AG10803 (cell line): ENCODE measurements around the gene TRPT1.
"Not testable (repeated sequence)": the region's sequence is repeated elsewhere in the genome, so short reads cannot be mapped to it uniquely, and the experiment has no call there.

Experiments
- DNase-seq: peaks from one replicate; pipeline ENCODE4 v3.0.0; 2010; ENCODE audit warnings: low read depth
- H3K4me3 ChIP-seq: 2 replicates; pipeline ENCODE4 v1.5.1; 2011; ENCODE audit warnings: mild to moderate bottlenecking, low read length, control low read depth
- CTCF ChIP-seq: conservative IDR thresholded peaks from 2 replicates; pipeline ENCODE4 v1.5.1; 2011; ENCODE audit warnings: mild to moderate bottlenecking, low read length, control low read depth, inconsistent platforms

Gene TRPT1

DNA sequence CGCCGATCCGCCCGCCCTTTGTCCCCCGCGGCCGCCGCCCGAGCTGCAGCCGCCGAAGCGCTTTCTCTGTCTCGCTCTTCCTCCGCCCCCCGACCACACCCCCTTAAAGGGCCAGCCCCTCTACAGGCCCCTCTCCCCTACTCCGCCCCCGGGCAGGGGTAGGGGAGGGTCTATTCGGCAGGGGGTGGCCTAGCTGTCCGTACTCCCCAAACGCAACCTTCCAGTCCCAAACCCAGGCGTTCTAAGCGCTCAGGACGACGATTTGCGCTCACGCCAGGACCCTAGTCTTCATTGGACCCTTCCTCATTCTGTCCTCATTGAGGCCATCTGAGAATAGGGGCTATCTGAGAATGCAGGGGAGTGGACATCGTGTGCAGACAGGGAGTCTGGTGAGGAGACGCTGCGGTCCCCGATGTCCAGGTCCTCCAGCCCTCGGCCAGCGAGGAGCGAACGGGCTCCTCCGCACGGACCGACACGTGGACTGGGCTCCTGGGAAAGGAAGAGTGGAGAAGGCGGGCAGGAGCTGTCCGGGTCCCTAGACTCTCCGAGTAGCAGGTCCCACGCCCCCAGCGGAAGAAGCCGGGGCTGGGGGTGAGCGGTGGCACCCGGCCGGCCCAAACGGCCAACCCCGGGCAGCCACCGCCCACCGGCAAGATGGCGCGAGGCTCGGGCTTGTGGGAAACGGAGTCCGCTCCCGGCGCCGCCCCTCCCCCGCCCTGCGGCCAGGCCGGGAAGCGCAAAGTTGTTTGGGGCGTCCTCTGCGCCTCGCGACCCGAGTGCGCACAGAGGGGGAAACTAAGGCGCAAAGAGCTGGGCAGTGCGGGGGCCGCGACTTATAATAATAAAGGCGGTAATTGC lies 21.1 kb upstream of the TRPT1 start, which contains the start of gene PPP1R14B:
Gene PPP1R14B (minus strand): TSS at position 73 of the 858 bp plus-strand sequence. CDS start 270 bp downstream, outside the sequence.
- TF ChIP-seq CTCF: no peak
- H3K4me3 ChIP-seq: peak within 1 kb of the TSS; percentile 96
- DNase-seq: peak; percentile 80

DNA sequence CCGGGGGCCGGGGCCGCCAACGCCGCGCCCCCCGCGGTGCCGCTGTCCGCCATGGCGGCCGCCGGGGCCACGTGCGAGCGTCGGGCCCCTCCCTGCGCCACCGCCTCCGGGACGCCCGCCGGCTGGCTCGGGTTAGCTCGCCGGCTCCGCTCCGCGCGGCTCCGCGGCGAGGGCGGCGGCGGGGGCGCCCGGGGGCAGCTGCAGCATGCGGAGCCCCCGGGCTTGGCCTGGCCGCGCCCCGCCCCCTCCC lies 20.6 kb upstream of the TRPT1 start:
- not testable (repeated sequence) for DNase-seq
- peak overlapping the region; percentile 96 for H3K4me3 ChIP-seq

DNA sequence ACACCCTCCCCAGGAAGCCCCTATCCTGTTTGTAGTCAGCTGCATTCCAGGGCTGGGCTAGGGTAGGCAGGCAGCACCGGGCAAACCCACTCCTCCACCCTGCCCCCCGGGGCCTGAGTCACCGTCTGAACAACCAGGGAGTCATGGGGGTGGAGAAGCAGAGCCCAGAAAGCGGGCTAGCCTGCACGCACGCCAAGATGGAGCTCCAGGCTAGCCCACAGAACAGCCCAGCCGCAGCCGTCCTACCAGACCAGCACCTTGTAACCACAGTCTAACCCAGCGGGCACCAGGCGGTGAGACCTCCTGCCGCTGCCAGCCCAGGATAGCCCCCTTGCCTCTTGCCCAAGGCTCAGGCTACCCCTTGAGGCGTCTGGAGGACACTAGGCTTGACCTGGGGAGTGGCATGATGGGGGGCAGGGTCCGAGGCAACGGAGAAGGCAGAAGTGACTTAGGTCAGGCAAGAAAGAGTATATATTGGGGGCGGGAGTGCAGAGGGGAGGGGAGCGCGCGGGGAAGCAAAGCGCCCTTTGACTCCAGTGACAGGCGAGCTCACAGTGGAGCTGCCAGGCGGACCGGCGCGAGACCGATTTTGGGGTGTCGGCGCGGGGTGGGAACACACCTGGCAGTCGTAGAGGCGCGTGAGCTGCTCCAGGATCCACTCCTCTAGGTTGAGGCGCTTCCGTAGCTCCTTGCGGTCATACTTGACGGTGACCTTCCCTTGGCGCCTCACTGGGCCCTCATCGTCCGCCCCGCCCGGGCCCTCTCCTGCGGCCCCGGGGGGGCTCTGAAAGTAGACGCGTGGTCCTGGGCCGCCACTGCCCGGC lies 20.0 kb upstream of the TRPT1 start:
- TF ChIP-seq CTCF: no peak
- peak overlapping the region; percentile 96 for H3K4me3 ChIP-seq
- peak; percentile 88 for DNase-seq

DNA sequence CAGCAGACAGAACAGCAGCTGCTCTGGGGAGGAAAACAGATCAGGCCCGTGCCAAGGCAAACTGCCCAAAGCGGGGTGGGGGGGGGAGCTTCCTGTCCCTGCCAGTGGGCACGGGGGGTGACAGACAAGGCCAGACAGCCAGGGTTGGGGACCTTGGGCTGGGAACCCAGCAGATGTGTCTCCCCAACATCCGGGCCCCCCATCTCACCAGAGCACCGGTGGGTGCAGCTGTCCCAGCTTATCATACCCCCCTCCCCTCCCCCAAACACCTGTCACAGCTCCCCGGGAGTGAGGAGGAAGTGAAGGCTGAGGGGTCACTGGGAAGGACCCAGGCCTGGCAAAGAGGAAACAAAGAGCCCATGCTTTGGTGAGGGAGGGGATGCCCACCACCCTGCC lies 19.4 kb upstream of the TRPT1 start:
- peak overlapping the region; percentile 96 for H3K4me3 ChIP-seq
- no peak for DNase-seq
- no peak for TF ChIP-seq CTCF

DNA sequence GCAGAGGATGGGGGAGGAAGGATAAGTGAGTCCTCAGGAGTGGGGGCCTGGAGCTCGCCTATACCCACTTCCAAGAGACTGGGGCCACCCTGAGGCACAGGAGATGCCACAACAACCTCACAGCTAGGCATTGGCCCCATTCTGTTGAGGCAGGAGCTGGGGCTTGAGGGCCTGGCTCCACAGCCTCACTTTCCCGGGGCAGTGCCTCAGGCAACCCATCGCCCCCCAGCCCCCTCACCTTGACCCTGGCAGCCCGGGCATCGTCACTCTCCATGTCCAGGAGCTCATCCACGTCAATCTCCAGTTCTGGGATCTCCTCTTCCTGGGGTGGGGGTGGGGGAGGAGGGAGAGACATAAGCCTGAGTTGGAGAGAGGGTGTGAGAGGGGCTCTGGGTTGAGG lies 19.0 kb upstream of the TRPT1 start:
- TF ChIP-seq CTCF: no peak
- H3K4me3 ChIP-seq: peak overlapping the region; percentile 96
- DNase-seq: no peak

- no peak overlapping the region for H3K4me3 ChIP-seq
- DNase-seq: no peak
- no peak for TF ChIP-seq CTCF
These were observed 18.1 kb upstream of the TRPT1 start for GRCh38 chr11:64244107-64244506.

DNA sequence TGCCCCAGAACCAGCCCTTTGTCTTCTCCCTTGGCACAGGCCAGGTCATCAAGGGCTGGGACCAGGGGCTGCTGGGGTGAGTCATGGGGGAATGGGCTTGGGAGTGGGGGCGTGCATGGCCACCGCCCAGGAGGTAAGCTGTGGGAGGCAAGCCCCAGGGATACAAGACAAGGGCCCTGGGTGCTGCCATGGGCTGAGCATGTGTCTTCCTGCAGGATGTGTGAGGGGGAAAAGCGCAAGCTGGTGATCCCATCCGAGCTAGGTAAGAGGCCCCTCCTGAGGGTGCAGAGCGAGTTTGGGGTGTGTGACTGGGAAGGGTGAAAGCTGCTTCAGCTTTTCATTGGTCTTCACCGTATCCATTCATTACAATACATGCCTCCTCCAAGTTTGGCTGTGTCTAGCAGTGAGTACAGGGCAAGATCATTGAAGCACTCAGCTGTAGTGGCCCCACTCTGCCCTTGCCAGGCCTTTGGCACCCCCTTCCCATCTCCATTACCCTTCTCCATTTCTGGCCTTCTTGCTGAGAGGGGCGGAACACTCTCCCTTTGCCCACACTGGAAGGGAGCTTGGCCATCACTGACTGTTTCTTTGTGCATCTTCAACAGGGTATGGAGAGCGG lies 17.4 kb upstream of the TRPT1 start:
- no peak for TF ChIP-seq CTCF
- peak overlapping the region; percentile 17; the same call in 1 of the 2 replicates for H3K4me3 ChIP-seq
- DNase-seq: no peak
